IMR-90 (cell line): ENCODE measurements around the gene FAM184A. TPM values are rescaled to one million over a fixed set of nuclear protein-coding genes. Genes with fewer than 3 reads are reported as not detected.

Source experiments
- ATAC-seq: fragments of 200-7000 bp; cut with Tn5 transposase; 2 replicates; pipeline ENCODE4 v1.9.1; 2020; ENCODE audit warnings: low read depth, mild to moderate bottlenecking, moderate library complexity
- BruUV-seq: library from RNA; stranded (reverse); fragments of 400-500 nt; replicated peaks from 2 replicates; lab custom pipeline; 2021; lab: Mats Ljungman, UMichigan
- CTCF ChIA-PET: fragments of 300-600 bp; formaldehyde crosslinking; extraction: SDS; loops from one replicate; lab custom pipeline; 2021; ENCODE audit warnings: antibody characterized with exemption; lab: Yijun Ruan, JAX
- POLR2A ChIA-PET: fragments of 300-600 bp; sonication (Branson Sonifier 250); formaldehyde crosslinking; loops from one replicate; lab custom pipeline; 2022; ENCODE audit warnings: antibody characterized with exemption; ENCODE audit not compliant: unreplicated experiment; lab: Charles Lee
- DNase-seq: peaks from one replicate; pipeline ENCODE4 v3.0.0; 2013
- H2AFZ ChIP-seq: replicated peaks from 2 replicates; pipeline ENCODE3; 2013; ENCODE audit warnings: low read length, mild to moderate bottlenecking; ENCODE audit not compliant: poor library complexity
- H2AK5ac ChIP-seq: 2 replicates; pipeline ENCODE4 v1.6.1; 2013; ENCODE audit warnings: low read depth, low read length, inconsistent platforms
- H2AK9ac ChIP-seq: replicated peaks from 2 replicates; pipeline ENCODE3; 2013; ENCODE audit warnings: mild to moderate bottlenecking, low read depth, low read length, moderate library complexity; ENCODE audit not compliant: poor library complexity
- H2BK120ac ChIP-seq: 2 replicates; pipeline ENCODE4 v1.6.1; 2013; ENCODE audit warnings: low read depth, low read length, inconsistent platforms
- H2BK15ac ChIP-seq: 3 replicates; pipeline ENCODE4 v1.6.1; 2013; ENCODE audit warnings: low read depth, low read length, inconsistent platforms
- H2BK20ac ChIP-seq: 2 replicates; pipeline ENCODE4 v1.6.1; 2013; ENCODE audit warnings: low read depth, mild to moderate bottlenecking, inconsistent platforms, low read length, moderate library complexity
- H2BK5ac ChIP-seq: 2 replicates; pipeline ENCODE4 v1.6.1; 2013; ENCODE audit warnings: mild to moderate bottlenecking, low read depth, low read length, inconsistent platforms; ENCODE audit not compliant: poor library complexity, severe bottlenecking
- H3K14ac ChIP-seq: replicated peaks from 2 replicates; pipeline ENCODE4 v1.6.1; 2013; ENCODE audit warnings: low read depth, low read length, inconsistent platforms
- H3K18ac ChIP-seq: 2 replicates; pipeline ENCODE4 v1.6.1; 2013; ENCODE audit warnings: low read depth, low read length, control low read depth
- H3K23ac ChIP-seq: 2 replicates; pipeline ENCODE4 v1.6.1; 2013; ENCODE audit warnings: low read depth, low read length, inconsistent platforms
- H3K27ac ChIP-seq: 2 replicates; pipeline ENCODE4 v1.5.1; 2013; ENCODE audit warnings: mild to moderate bottlenecking, control low read depth, low read length; ENCODE audit not compliant: insufficient read depth
- H3K27me3 ChIP-seq: 2 replicates; pipeline ENCODE4 v1.6.1; 2013; ENCODE audit warnings: low read length; ENCODE audit not compliant: control insufficient read depth, insufficient read depth
- H3K36me3 ChIP-seq: 2 replicates; pipeline ENCODE4 v1.6.1; 2013; ENCODE audit warnings: low read length, mixed read lengths; ENCODE audit not compliant: control insufficient read depth, insufficient read depth
- H3K4ac ChIP-seq: 2 replicates; pipeline ENCODE4 v1.6.1; 2013; ENCODE audit warnings: low read depth, low read length, inconsistent platforms
- H3K4me1 ChIP-seq: 2 replicates; pipeline ENCODE4 v1.6.1; 2013; ENCODE audit warnings: low read length, mixed read lengths; ENCODE audit not compliant: control insufficient read depth, insufficient read depth
- H3K4me2 ChIP-seq: 2 replicates; pipeline ENCODE4 v1.6.1; 2013; ENCODE audit warnings: low read depth, mild to moderate bottlenecking, control low read depth, low read length, moderate library complexity
- H3K4me3 ChIP-seq: 2 replicates; pipeline ENCODE4 v1.5.1; 2013; ENCODE audit warnings: low read depth, mild to moderate bottlenecking, control low read depth, low read length, moderate library complexity; ENCODE audit not compliant: insufficient read depth
- H3K56ac ChIP-seq: 2 replicates; pipeline ENCODE4 v1.6.1; 2013; ENCODE audit warnings: low read length, inconsistent platforms; ENCODE audit not compliant: insufficient read depth; ENCODE audit errors: extremely low read depth
- H3K79me1 ChIP-seq, 2 experiments: 2 replicates each; pipeline ENCODE4 v1.6.1; 2013; ENCODE audit warnings: low read length in 2 of 2, inconsistent platforms in 1 of 2, low read depth in 1 of 2
- H3K9ac ChIP-seq: 2 replicates; pipeline ENCODE4 v1.6.1; 2013; ENCODE audit warnings: low read depth, low read length, control low read depth
- H3K9me1 ChIP-seq: 2 replicates; pipeline ENCODE4 v1.6.1; 2013; ENCODE audit warnings: low read length, inconsistent platforms; ENCODE audit not compliant: insufficient read depth
- H3K9me3 ChIP-seq: 2 replicates; pipeline ENCODE4 v1.6.1; 2013; ENCODE audit warnings: low read length; ENCODE audit not compliant: control insufficient read depth, insufficient read depth
- H4K20me1 ChIP-seq: 2 replicates; pipeline ENCODE4 v1.6.1; 2013; ENCODE audit warnings: low read length, inconsistent platforms; ENCODE audit not compliant: insufficient read depth
- H4K5ac ChIP-seq: 2 replicates; pipeline ENCODE4 v1.6.1; 2013; ENCODE audit warnings: mild to moderate bottlenecking, low read depth, low read length, control low read depth
- H4K8ac ChIP-seq, 2 experiments: 2 replicates each; pipeline ENCODE4 v1.6.1; 2013; ENCODE audit warnings: low read depth in 2 of 2, low read length in 2 of 2, control low read depth in 1 of 2, inconsistent platforms in 1 of 2
- H4K91ac ChIP-seq: 2 replicates; pipeline ENCODE4 v1.6.1; 2013; ENCODE audit warnings: low read depth, low read length, inconsistent platforms; ENCODE audit not compliant: insufficient read depth
- CHD1 ChIP-seq: IDR thresholded peaks from 2 replicates; pipeline ENCODE4 v1.6.1; 2012; ENCODE audit warnings: low read depth, low read length, improper control_type of control experiment
- whole genome bisulfite sequencing, 2 experiments: methylation state at CpG; one replicate each; pipeline versions ENCODE4 v1.1.5 to v1.1.7; 2013; ENCODE audit warnings: missing lambda C conversion rate in 2 of 2; ENCODE audit not compliant: insufficient read length in 1 of 2; ENCODE audit errors: extremely low coverage in 2 of 2; 5-methylcytosine and 5-hydroxymethylcytosine counted together
- dilution Hi-C: fragments of 300-500 bp; cut with HindIII; formaldehyde crosslinking; loops from one replicate; pipeline ENCODE4 v1.14.3; 2018; ENCODE audit warnings: low sequenced_read_pairs; ENCODE audit not compliant: unreplicated experiment
- in situ Hi-C: fragments of 300-500 bp; cut with MboI; formaldehyde crosslinking; loops from 3 replicates; pipeline ENCODE4 v1.14.3; 2019; ENCODE audit warnings: low sequenced_read_pairs, inconsistent platforms, mixed read lengths
- intact Hi-C: fragments of 100-400 bp; cut with micrococcal nuclease; formaldehyde crosslinking; loops from 2 replicates; pipeline ENCODE4 v1.10.0; 2022
- polyA plus RNA-seq, 3 experiments: library from polyadenylated mRNA; depleted of rRNA; stranded (reverse); fragments of >200 nt; gene quantifications; 2 replicates each; pipeline ENCODE4 v1.2.3, GENCODE V29; 2012; ENCODE audit warnings: low replicate concordance in 1 of 3
- total RNA-seq: library from RNA; depleted of rRNA; stranded (reverse); fragments of >200 nt; gene quantifications from 2 replicates; pipeline ENCODE4 v1.2.3, GENCODE V29; 2012
- TF ChIP-seq, protein P1 (sequence below): conservative IDR thresholded peaks from 2 replicates; pipeline ENCODE4 v1.5.1; 2012; ENCODE audit warnings: mild to moderate bottlenecking, low read depth, low read length, improper control_type of control experiment

FAM184A gene
- total and polyA plus RNA-seq, 2 of the 4 experiments (the other 2 are of a cell fraction) = 0.03 TPM; not detected in 1

DNA sequence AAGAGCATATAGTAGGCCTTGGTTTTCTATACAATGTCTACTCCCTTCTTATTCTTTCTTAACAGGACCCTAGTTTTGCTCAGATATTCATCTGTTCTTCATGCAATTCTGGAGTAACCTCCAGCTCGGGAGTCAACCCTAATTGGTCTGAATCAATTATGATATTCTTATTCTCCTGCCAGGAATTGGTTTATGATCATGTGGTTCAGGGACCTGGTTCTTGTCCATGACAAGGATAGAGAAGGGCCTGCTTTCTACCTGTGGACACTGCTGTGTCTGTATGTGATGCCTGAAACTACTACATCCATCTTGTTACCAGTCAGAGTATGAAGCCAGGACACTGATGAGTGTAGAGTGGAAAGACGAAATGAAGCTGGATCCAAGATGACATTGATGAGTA, 24.4 kb upstream of the FAM184A start:
- no peaks in the 10 kb centered on the region for H3K4me1 ChIP-seq
- no CpG with 5 or more reads among the region's 2 CpGs for WGBS, 2 experiments
- H2BK5ac ChIP-seq = no peak overlapping the region
- dilution Hi-C loops = no loop called here
- H4K20me1 ChIP-seq = no peaks in the 10 kb centered on the region
- no peak overlapping the region for H3K14ac ChIP-seq
- no peak overlapping the region for H3K56ac ChIP-seq
- no peak overlapping the region for H4K91ac ChIP-seq
- no peak overlapping the region for H2AFZ ChIP-seq
- in situ Hi-C loops = no loop called here
- no peaks in the 10 kb centered on the region for H3K9me1 ChIP-seq
- no peak overlapping the region for H2BK120ac ChIP-seq
- no peak for ATAC-seq
- DNase-seq = no peak
- no peak overlapping the region for H2BK15ac ChIP-seq
- no peak overlapping the region for H2AK5ac ChIP-seq
- H3K9me3 ChIP-seq = no peaks in the 10 kb centered on the region
- H2BK20ac ChIP-seq = no peak overlapping the region
- no peak overlapping the region for H3K18ac ChIP-seq
- no peak overlapping the region for H3K23ac ChIP-seq
- no peak overlapping the region for H3K4me2 ChIP-seq
- no peak overlapping the region for H3K4me3 ChIP-seq
- H4K5ac ChIP-seq = no peak overlapping the region
- ChIA-PET CTCF (no interaction called here), POLR2A (interaction anchor here (0.6 kb wide), 1 partner anchor 22 kb away, joined by 5 read pairs; no protein-coding TSS in a partner anchor)
- H3K27me3 ChIP-seq = no peaks in the 10 kb centered on the region
- TF ChIP-seq, protein P1, sequence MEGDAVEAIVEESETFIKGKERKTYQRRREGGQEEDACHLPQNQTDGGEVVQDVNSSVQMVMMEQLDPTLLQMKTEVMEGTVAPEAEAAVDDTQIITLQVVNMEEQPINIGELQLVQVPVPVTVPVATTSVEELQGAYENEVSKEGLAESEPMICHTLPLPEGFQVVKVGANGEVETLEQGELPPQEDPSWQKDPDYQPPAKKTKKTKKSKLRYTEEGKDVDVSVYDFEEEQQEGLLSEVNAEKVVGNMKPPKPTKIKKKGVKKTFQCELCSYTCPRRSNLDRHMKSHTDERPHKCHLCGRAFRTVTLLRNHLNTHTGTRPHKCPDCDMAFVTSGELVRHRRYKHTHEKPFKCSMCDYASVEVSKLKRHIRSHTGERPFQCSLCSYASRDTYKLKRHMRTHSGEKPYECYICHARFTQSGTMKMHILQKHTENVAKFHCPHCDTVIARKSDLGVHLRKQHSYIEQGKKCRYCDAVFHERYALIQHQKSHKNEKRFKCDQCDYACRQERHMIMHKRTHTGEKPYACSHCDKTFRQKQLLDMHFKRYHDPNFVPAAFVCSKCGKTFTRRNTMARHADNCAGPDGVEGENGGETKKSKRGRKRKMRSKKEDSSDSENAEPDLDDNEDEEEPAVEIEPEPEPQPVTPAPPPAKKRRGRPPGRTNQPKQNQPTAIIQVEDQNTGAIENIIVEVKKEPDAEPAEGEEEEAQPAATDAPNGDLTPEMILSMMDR = no peak
- TF ChIP-seq CHD1 = no peak
- intact Hi-C loops = no loop called here
- H3K4ac ChIP-seq = no peak overlapping the region
- no peak overlapping the region for H2AK9ac ChIP-seq
- no peaks in the 10 kb centered on the region for H3K79me1 ChIP-seq
- no peak overlapping the region for H4K8ac ChIP-seq
- H3K27ac ChIP-seq = no peak overlapping the region
- H3K36me3 ChIP-seq = no peaks in the 10 kb centered on the region
- no TSS peak for BruUV-seq
- H3K9ac ChIP-seq = no peak overlapping the region
